Adipose tissue (tissue), 3 donors: ENCODE results near the gene MRPL23. TPM values are rescaled to one million over a fixed set of nuclear protein-coding genes. Genes with fewer than 3 reads are reported as not detected.

Experiments
- H3K27ac ChIP-seq: one replicate; pipeline ENCODE4 v1.5.1; 2013; ENCODE audit warnings: low read depth, low read length
- WGBS, 3 donors: extraction: QIAGEN DNeasy Blood & Tissue Kit; methylation state at CpG; one replicate each; pipeline ENCODE4 v1.1.7; 2013; 5-methylcytosine and 5-hydroxymethylcytosine counted together
- polyA plus RNA-seq, 3 donors: library from polyadenylated mRNA; stranded (reverse); fragments of 200-250 nt; gene quantifications; one replicate each; pipeline ENCODE4 v1.2.3, GENCODE V29; 2013
- donor health status: healthy with polysubstance abuse.
- donor health status: Bipolar disorder and iron deficiency.
- donor health status: healthy.

MRPL23 gene
- polyA plus RNA-seq, 3 donors: 55.4 to 119 (median 92.8) TPM

DNA sequence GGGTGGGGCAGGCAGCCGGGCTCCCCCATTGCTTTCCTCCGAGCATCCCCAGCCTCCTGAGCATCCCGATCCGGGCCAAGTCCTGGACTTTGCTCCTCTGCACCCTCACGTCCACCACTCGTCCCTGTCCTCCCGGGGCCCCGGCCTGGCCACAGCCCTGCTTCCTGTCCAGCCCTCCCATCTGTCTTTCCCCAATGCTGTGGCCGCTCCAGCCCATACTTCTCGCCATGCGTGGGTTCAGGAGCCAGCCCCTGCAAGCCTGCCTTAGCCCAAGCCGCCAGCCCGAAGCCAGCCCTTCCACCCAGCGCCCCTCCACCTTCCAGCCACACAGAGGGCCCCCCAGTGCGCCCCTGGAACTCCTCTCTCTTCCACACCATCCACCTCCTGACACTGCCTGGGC is 23.8 kb downstream of the MRPL23 start:
- H3K27ac ChIP-seq: no peak overlapping the region
- WGBS, 3 donors: 89 to 91% methylated on average over 7 to 10 of the region's 15 CpGs; no CpG with 5 or more reads in 1 of the 3 donors

- no CpG with 5 or more reads among the region's 13 CpGs for WGBS, 3 donors
Observed at GRCh38 chr11:1975185-1975584, 28.1 kb downstream of the MRPL23 start.

DNA sequence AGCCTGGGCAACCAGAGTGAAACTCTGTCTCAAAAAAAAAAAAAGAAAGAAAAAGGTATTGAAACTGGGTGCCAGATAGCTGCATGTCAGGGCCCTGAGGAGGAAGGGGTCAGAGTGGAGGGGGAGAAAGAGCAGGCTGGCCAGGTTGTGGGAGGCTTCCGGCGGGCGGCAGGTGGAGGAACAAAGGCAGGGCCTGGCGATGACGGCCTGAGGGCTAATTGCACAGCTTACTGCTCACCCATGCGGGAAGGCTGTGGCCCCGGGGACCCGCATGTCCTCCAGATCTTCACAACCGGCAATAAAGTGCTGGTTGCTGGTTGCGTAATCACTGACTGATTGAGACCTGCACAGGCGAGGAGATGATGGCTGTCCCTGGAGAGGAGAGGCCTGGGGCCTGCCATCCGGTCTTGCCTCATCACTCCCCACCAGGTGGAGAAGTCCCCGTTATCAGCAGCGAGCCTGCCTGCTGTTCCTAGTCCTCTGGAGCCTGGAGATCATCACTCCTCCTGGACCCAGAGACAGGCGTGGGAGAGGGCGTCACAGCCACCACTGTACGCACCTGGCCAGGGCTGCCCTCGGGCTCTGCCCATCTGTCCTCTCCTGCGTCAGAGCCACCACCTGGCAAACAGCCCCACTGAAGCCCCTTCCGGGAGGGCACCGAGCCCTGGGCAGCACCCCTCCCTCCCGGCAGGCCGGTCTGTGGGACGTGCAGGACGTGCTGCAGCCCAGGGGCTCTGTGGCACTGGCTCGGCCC is 31.8 kb downstream of the MRPL23 start:
- WGBS, 3 donors: 61 to 100% methylated on average over 1 to 7 of the region's 26 CpGs; no CpG with 5 or more reads in 1 of the 3 donors
- H3K27ac ChIP-seq: no peak overlapping the region

More at GRCh38 chr11:1975185-1975584, 28.1 kb downstream of the MRPL23 start:
- no peak overlapping the region for H3K27ac ChIP-seq

DNA sequence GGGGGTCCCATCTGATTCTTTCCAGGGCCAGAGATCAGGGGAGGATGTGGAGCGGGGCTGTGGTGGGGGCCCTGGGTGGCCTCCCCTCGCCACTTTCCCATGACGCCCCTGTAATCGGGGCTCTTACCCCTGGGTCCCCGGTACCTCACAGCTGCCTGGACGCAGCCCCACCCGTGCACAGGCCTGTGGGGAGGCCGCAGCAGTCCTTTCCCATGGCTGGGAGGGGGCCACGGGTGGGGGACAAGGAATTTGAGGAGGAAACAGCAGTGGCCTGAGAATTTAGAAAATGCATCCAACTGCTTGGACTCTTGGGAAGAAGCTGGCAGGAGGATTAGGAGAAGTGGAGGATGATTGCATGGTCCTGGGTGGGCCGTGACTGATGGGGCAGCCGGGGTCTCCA is 32.5 kb downstream of the MRPL23 start:
- 60 to 82% methylated on average over 1 to 4 of the region's 11 CpGs; no CpG with 5 or more reads in 1 of the 3 donors for WGBS, 3 donors
- H3K27ac ChIP-seq: no peak overlapping the region

GRCh38 chr11:1982873-1983600 is 35.9 kb downstream of the MRPL23 start:
- H3K27ac ChIP-seq: no peak overlapping the region
- no CpG with 5 or more reads among the region's 26 CpGs for WGBS, 3 donors

DNA sequence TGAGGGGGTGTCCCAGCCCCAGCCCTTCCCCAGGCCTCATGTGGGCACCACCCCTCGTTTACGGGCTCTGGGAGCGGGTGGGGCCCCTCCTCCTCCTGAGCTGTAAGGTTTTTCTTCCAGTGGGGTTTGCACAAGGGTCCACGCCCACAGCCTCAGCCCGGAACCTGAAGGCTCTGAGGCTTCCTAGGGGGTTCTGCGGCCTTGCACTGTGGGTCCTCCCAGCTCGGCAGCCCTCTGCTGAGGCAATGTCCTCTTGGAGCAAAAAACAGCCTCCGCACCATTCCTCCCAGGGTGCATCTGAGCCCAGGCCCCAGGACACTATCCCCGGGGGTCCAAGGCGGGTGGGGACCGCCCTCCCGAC is 36.4 kb downstream of the MRPL23 start:
- 65 to 81% methylated on average over 11 to 12 of the region's 12 CpGs; no CpG with 5 or more reads in 1 of the 3 donors for whole genome bisulfite sequencing, 3 donors
- H3K27ac ChIP-seq: no peak overlapping the region

DNA sequence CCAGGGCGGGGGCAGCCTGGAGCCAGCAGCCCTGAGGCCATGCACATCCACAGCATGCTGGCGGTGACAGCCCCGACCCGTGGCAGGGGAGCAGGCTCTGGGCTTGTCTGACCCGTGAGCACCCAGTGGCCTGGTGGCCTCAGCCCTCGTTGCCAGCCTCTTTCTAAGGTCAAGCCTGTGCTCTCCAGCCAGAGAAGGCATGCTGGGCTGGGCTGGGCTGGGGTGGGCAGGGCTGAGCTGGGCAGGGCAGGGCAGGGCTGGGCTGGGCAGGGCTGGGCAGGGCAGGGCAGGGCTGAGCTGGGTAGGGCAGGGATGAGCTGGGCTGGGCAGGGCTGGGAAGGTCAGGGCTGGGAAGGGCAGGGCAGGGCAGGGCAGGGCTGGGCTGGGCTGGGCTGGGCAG is 39.9 kb downstream of the MRPL23 start:
- WGBS, 3 donors: no CpG with 5 or more reads among the region's 6 CpGs
- no peak overlapping the region for H3K27ac ChIP-seq

DNA sequence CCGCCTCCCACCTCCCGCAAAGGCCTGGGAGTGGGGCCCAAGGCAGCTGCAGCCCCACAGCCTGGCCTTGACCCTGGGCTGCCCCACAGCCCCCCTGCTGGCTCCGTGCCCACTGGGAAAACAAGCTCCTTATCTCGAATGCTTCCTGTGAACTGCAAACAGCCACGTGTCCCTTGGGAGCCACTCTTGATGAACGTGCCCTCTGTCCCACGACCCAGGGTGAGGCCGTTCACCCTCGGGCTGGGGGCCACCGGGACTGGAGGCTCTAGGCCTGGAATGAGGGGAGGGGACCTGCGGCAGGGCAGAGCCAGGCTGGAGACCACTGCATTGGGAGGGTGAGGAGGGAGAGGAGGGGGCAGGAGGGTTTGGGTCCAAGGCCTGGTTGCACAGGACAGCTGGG is 41.0 kb downstream of the MRPL23 start:
- no CpG with 5 or more reads among the region's 11 CpGs for WGBS, 3 donors
- H3K27ac ChIP-seq: no peak overlapping the region

GRCh38 chr11:1988667-1989317 is 41.7 kb downstream of the MRPL23 start:
- no peak overlapping the region for H3K27ac ChIP-seq
- 71 to 86% (median 74%) methylated on average over 4 to 11 of the region's 24 CpGs for WGBS, 3 donors

DNA sequence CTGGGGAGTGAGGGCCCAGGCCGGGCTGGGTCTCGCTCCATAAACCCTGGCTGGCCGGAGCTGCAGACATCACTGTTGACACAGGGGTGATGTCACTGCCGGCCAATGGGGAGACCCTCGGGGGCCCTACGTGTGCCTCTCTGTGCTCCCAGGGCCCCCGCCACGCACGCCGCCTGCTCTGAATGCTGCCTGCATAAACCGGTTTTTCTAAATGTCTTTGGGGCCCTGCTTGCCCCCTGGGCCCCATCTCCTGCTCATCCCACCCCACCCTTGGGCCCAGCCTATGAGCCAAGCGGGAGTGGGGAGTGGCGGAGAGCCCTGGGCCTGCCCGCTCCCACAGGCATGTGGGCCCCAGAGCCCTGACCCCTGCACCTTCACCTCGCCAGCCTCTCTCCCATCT is 42.8 kb downstream of the MRPL23 start:
- no peak overlapping the region for H3K27ac ChIP-seq
- no CpG with 5 or more reads among the region's 15 CpGs for WGBS, 3 donors

GRCh38 chr11:1990872-1991578 is 43.9 kb downstream of the MRPL23 start:
- H3K27ac ChIP-seq: no peak overlapping the region
- no CpG with 5 or more reads among the region's 29 CpGs for WGBS, 3 donors

DNA sequence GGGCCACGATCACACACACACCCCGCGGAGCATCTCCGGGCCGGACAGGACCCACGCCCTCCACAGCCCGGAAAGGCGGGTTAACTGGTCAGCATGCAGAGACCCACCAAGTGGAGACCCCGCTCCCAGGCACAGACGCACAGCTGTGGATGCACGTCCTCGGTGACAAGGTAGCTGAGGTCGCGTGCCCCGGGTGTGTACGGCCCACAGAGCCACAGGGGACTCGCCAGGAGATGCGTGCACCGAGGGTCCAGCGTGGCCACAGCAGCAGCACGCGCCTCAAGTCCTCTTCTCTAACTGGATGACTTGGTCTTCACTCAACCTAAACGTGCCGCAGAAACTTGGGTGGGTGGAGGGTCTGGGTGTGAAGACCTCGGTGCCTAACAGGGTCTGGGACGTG is 45.0 kb downstream of the MRPL23 start:
- no peak overlapping the region for H3K27ac ChIP-seq
- WGBS, 3 donors: 93 to 96% methylated on average over 14 of the region's 26 CpGs; no CpG with 5 or more reads in 1 of the 3 donors

GRCh38 chr11:1994121-1994520 is 47.0 kb downstream of the MRPL23 start:
- H3K27ac ChIP-seq: no peak overlapping the region
- WGBS, 3 donors: 70 to 98% methylated on average over 7 to 8 of the region's 13 CpGs; no CpG with 5 or more reads in 1 of the 3 donors

GRCh38 chr11:1997755-1998154 is 50.6 kb downstream of the MRPL23 start, which contains the start of gene H19:
Gene H19 (minus strand): TSS chr11:1997842.
- H3K27ac ChIP-seq: no peak within 1 kb of the TSS
- no CpG with 5 or more reads among the region's 14 CpGs for WGBS, 3 donors

DNA sequence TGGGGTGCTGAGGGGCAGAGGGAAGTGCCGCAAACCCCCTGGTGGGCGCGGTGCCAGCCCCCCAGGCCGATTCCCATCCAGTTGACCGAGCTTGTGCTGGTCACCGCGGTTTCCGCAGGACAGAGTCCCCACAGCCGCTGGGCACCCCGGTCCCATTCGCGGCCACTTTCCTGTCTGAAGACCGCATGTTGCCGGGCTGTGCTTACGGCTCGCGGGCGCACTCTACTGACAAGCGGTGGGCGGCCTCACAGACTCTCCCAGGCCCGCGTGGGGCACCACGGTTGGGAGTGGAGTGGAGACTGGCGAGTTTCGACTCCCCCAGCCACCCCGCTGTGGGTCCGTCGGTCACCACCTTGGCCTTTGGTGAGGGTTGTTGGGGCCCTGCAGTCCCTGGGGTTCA is 51.2 kb downstream of the MRPL23 start:
- no CpG with 5 or more reads among the region's 28 CpGs for WGBS, 3 donors
- H3K27ac ChIP-seq: no peak overlapping the region

DNA sequence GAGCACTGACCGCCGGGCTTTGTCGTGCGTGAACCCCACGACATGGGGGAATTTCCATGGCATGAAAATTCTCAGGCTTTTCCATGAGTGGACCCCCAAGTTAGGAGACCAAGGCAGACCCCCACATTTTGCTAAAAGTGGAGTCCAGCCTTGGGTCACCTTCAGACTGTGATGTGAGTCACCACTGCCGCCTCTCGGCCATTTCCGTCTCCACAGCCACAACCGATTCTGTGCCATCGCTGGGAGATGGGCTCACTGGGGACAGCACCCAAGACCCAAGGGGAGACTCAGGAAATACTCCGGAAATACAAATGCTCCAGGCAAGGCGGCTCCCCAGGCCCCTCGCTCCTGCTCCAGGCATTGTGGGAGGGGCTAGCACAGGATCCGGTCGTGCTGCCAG is 51.7 kb downstream of the MRPL23 start:
- no CpG with 5 or more reads among the region's 15 CpGs for WGBS, 3 donors
- H3K27ac ChIP-seq: no peak overlapping the region

DNA sequence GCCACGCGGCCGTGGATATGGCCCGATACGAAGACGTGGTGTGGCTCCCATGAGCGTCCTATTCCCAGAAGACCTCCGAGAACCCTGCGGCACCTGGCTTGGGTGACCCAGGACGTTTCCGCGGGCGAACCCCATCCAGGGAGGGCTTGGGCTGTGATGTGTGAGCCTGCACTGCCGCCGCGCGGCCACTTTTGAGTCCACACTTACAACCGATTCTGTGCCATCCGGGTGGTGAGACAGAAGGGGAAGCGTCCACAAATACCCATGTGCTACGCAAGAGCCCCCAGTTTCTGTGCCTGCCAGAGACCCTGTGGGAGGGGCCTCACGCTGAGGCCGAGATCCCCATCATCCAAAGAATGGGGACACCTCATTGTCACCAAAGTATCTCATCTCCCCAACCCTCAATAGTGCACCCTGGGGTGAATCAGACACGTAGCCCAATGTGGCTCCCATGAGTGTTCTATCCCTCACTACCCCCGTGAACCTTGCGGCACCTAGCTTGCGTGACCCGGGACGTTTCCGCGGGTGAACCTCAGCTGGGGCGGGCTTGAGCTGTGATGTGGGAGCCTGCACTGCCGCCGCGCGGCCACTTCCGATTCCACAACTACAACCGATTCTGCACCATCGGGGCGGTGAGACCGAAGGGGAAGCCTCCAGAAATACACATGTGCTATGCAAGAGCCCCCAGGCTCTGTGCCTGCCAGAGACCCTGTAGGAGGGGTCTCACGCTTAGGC is 55.1 kb downstream of the MRPL23 start:
- no peak overlapping the region for H3K27ac ChIP-seq
- WGBS, 3 donors: no CpG with 5 or more reads among the region's 42 CpGs

GRCh38 chr11:2002807-2003206 is 55.7 kb downstream of the MRPL23 start:
- WGBS, 3 donors: no CpG with 5 or more reads among the region's 19 CpGs

More at GRCh38 chr11:2002807-2003206, 55.7 kb downstream of the MRPL23 start:
- H3K27ac ChIP-seq: no peak overlapping the region
